ENCODE data around the gene PCNX1.
"Not testable (repeated sequence)": the region's sequence is repeated elsewhere in the genome, so short reads cannot be mapped to it uniquely, and the experiment has no call there.

The PCNX1 gene

DNA sequence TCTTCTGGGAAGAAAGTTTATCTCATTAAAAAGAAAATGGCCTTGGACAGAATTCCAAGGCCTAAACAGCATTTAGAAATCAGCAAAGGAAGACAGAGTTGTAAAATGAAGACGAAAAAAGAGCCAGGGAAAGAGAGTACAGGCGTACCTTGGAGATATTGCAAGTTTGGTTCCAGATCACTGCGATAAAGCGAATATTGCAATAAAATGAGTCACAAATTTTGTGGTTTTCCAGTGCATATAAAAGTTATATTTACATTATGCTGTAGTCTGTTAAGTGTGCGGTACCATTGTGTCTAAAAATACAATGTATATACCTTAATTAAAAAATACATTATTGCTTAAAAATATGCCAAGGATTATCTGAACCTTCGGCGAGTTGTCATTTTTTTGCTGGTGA lies 9.0 kb downstream of the PCNX1 start:
- DNase-seq (ENCODE audit: low spot score), result no peak

DNA sequence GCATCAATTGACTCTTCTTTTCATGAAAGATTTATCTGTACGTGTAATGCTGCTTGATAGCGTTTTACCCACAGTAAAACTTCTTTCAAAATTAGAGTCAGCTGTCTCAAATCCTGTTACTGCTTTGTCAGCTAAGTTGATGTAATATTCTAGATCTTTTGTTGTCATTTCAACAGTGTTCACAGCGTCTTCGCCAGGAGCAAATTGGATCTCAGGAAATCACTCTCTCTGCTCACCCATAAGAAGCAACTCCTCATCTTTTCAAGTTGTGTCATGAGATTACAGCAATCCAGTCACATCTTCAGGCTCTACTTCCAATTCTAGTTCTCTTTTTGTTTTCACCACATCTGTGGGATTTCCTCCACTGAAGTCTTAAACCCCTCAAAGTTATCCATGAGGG lies 9.5 kb downstream of the PCNX1 start:
- DNase-seq (ENCODE audit: low spot score), result no peak

DNA sequence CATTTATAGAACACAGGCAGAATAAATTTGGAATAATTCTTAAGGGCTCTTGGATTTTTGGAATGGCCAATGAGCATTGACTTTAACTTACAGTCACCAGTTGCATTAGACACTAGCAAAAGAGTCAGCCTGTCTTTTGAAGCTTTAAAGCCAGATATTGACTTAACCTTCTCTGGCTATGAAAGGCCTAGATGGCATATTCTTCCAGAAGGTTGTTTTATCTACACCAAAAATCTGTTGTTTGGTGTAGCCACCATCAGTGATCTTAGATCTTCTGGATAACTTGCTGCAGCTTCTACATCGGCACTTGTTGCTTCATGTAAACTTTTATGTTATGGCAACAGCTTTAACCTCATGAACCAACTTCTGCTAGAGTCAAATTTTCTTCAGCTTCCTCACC lies 10.4 kb downstream of the PCNX1 start:
- no peak for DNase-seq (ENCODE audit: low spot score)

DNA sequence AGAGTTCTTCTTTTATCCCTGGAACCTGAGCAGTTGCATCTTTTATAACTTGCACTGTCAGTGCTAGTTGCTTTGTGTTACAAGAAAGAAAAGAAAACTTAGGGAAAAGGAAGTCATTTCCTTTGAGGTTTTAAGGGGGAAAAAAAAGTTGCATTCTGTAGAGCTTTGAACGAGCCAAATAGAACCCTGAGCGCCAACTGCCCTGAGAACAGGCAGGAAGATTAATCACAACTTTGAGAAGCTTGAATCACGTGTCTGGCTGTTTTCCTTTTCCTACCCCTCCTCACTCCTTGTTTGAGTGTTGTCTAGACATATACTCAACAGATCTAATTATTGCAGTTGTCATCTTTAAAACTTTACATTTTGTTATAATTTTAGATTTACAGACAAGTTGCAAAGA lies 12.5 kb downstream of the PCNX1 start:
- no peak for DNase-seq (ENCODE audit: low spot score)

DNA sequence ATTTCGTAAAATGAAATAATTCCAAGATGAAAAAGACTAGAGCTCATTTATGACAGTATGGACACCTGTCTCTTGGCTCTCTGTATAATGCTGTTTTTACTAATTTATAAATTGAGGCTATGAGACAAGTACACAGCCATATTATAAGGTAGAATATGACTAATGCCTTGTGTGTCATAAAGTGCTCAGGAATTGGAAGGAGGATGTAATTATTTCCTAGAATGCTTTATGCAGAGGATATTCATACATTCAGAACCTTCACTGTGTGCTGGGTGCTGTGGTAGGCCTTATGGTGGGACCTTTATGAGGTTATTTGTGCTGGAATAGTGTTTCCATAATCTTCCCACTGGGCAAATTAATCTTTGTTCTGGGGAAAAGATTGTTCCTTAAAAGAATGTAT lies 13.3 kb downstream of the PCNX1 start:
- DNase-seq (ENCODE audit: low spot score), result no peak

DNA sequence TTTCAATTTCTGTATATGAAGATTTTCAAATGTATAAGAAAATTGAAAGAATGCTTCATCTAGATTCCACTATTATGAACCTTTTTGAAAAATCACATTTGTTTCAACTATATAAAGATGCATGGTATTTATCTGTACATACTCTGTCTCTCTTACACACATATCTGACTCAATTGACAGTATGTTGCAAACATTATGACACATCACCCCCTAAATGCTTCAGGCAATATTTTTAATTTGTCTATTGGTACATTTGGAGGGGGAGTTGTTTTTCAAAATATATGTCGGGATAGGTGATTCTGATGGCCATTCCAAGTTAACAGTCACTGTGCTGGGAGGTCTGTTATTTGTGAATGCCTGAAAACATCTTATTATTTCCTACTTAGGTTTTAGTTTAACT lies 14.4 kb downstream of the PCNX1 start:
- DNase-seq (ENCODE audit: low spot score), result no peak

DNA sequence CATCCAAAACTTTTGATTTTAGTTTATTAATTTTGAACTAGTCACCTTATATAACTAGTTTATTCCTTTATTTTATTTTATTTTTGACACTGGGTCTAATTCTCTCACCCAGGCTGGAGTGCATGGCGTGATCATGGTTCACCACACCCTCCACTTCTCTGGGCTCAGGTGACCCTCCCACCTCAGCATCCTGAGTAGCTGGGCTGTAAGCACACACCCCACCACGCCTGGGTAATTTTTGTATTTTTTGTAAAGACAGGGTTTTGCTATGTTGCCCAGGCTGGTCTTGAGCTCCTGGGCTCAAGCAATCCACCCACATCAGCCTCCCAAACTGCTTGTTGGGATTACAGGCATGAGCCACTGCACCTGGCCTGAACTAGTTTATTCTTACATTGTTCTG lies 17.3 kb downstream of the PCNX1 start:
- DNase-seq (ENCODE audit: low spot score), result no peak

DNA sequence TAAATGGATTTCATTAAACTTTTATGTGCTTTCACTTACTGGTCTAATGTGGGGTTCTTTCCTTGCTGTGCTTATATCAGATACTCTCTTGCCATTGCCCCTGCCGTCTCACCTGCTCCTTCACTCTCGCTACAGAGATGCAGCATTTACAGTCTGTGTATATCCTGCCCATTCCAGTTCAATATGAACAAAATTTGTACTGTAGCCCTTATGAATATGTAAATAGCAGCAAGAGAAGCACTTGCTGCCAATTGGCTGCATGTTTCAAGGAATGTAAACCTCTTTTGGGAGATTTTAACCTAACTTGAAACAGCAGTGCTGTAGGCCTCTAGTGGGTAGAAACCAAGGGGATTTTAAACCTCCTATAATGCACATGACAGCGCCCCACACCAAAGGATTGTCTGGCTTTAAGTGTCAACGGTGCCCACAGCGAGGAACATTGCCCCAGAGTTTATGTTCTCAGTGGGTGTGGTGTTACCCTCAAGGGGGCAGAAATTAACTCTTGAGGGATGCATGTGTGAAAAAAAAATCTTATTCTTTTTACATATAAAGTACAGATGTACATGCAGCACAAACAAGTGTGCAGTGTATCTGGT lies 19.1 kb downstream of the PCNX1 start:
- no peak for DNase-seq (ENCODE audit: low spot score)

DNA sequence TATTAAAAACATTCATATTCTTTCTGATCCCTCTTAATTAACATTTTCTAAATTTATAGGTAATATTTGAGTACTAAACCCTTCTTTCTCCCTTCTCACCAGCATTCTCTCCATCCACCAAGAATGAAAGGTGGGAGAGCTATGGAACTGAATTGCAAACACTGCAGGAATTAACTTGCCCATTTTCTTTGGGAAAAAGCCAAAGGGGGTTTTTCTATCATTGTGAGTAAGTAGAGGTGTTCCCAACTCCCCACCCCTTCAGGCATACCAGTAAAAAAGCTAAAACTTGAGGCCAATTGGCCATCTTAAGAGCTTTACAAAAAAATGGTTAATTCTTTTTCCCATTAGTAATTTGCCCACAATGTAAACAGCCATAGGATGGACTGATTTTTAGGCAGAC lies 23.7 kb downstream of the PCNX1 start:
- DNase-seq (ENCODE audit: low spot score), result no peak

DNA sequence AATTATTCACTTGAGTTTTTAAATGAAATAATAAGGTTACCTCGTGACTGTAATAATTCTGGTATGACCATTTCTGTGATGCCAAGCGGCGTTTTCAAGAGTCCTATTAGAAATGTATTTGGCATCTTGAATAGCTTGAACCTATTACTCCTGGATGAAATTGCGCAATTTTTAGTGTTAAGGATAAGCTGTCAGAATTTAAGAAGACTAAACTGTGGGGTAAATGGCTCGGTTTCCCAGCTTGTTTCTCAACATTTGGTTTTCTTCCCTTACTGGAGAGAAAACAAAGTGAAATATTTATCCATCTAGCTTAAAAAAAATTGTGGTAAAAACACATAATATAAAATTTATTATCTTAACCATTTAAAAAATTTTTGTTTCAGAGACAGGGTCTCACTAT lies 26.8 kb downstream of the PCNX1 start:
- no peak for DNase-seq (ENCODE audit: low spot score)

DNA sequence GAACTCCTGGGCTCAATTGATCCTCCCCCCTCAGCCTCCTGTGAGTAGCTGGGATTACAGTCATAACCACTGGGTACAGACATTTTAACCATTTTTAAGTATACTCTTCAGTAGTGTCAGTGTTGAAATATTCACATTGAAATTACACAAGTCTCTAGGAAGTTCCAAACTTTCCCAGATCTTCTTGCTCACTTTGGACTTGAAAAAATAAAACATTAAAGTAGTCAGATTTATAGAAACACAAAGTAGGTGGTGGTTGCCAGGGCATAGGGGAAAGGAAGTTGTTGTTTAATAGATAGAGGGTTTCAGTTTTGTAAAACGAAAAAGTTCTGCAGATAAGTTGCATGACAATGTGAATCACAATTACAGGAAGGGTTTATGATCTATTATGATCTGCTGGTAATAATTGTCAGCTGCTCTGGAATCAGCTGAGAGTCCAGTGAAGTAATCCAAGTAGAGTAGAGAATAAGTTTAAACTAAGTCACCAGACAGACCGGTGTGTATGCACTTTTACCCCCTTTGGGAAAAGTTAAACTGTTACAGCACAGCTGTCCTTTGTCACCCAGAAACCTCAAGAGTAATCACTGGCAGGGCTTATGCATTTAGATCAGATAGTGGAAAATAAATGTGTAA lies 27.4 kb downstream of the PCNX1 start:
- no peak for DNase-seq (ENCODE audit: low spot score)

DNA sequence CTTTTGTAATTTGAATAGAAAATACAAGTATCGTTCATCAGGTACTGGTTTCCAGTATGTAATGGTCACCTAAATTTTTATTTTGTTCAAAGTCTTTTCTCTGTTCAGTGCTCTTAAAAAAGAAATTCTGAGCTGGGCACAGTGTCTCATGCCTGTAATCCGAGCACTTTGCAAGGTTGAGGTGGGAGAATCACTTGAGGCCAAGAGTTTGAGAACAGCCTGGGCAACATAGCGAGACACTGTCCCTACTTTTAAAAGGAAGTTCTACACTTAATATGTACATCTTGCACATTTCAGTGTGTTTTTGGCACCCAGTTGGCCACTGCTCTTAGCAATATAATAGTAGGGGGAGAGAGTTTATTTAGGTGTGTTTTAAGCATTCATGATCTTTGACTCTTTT lies 27.9 kb downstream of the PCNX1 start:
- no peak for DNase-seq (ENCODE audit: low spot score)

DNA sequence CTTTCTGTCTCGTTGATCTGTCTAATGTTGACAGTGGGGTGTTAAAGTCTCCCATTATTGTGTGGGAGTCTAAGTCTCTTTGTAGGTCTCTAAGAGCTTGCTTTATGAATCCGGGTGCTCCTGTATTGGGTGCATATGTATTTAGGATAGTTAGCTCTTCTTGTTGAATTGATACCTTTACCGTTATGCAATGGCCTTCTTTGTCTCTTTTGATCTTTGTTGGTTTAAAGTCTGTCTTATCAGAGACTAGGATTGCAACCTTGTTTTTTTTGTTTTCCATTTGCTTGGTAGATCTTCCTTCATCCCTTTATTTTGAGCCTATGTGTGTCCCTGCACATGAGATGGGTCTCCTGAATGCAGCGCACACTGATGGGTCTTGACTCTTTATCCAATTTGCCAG lies 32.4 kb downstream of the PCNX1 start:
- DNase-seq (ENCODE audit: low spot score), result not testable (repeated sequence)

DNA sequence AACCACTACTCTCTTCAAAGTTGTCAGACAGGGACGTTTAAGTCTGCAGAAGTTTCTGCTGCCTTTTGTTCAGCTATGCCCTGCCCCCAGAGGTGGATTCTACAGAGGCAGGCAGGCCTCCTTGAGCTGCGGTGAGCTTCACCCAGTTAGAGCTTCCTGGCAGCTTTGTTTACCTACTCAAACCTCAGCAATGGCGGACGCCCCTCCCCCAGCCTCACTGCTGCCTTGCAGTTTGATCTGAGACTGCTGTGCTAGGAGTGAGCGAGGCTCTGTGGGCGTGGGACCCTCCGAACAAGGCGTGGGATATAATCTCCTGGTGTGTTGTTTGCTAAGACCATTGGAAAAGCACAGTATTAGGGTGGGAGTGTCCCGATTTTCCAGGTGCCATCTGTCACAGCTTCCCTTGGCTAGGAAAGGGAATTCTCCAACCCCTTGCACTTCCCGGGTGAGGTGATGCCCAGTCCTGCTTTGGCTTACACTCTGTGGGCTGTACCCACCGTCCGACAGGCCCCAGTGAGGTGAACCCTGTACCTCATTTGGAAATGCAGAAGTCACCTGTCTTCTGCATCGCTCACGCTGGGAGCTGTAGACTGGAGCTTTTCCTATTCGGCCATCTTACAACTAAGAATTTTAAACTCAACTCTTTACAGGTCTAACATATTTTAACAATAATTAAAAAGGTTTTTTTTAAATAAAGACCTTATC lies 34.5 kb downstream of the PCNX1 start:
- not testable (repeated sequence) for DNase-seq (ENCODE audit: low spot score)

DNA sequence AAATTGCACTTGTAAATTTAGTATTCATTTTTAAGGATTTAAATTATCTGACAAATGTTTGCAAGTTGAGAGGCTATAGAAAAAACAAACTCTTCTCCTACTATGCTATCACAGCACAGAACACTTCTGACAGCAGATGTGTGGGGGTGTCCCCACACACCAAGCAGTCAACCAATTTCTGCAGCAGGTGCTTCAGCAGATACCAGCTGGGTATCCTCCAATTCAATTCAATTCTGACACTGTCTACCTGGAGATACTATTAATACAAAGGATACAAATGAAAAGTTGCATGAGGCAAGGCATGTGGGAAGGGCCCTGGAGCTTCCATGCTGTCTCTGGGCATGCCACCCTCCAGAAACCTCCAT lies 35.1 kb downstream of the PCNX1 start:
- DNase-seq (ENCODE audit: low spot score), result peak; percentile 16

DNA sequence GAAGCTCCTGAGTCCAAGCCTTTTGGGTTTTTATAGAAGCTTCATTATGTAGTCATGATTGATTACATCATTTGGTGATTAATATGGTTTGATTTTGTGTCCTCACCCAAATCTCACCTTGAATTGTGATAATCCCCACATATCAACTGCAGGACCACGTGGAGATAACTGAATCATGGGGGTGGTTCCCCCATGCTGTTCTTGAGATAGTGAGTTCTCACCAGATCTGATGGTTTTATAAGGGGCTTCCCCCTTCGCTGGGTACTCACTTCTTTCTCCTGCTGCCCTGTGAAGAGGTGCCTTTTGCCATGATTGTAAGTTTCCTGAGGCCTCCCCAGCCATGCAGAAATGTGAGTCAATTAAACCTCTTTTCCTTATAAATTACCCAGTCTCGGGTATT lies 35.5 kb downstream of the PCNX1 start:
- DNase-seq (ENCODE audit: low spot score), result not testable (repeated sequence)

DNA sequence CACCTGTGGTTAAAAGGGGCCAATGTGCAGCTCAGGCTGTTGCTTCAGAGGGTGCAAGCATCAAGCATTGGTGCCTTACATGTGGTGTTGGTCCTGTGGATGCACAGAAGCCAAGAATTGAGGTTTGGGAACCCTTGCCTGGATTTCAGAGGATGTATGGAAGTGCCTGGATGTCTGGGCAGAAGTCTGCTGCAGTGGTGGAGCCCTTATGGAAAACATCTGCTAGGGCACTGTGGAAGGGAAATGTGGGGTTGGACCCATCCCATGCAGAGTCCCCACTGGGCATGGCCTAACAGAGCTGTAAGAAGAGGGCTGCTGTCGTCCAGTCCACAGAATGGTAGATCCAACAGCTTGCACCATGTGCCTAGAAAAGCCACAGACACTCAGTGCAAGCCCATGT lies 36.6 kb downstream of the PCNX1 start:
- no peak for DNase-seq (ENCODE audit: low spot score)

DNA sequence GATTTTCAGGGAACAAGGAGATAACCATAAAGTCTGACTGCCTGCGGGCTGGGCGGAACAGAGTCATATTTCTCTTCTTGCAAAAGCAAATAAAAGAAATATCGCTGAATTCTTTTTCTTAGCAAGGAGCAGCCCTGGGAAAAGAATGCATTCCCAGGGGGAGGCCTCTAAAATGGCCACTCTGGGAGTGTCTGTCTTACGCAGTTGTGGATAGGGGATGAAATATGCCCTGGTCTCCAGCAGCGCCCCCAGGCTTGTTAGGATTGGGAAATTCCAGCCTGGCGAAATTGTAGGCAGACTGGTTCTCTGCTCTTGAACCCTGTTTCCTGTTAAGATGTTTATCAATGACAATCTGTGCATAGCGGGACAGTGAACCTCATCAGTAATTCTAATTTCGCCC lies 40.5 kb downstream of the PCNX1 start:
- no peak for DNase-seq (ENCODE audit: low spot score)

DNA sequence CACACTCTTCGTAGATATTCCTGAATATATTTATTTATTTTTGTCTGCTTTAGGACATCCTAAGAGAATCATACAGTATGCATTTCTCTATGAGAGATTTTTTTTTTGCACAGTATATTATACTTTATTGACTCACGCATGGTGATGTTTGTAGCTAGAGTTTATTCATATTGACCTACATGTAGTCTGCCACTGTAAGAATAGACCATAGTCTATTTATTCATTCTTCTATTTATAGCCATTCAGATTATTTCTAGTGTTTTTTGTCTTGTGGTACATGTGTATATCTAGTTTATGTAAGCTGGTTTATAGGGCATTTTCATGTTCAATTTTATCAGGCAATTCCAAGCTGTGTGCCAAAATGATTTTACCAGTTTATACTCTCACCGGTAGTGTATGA lies 45.2 kb downstream of the PCNX1 start:
- DNase-seq (ENCODE audit: low spot score), result no peak

DNA sequence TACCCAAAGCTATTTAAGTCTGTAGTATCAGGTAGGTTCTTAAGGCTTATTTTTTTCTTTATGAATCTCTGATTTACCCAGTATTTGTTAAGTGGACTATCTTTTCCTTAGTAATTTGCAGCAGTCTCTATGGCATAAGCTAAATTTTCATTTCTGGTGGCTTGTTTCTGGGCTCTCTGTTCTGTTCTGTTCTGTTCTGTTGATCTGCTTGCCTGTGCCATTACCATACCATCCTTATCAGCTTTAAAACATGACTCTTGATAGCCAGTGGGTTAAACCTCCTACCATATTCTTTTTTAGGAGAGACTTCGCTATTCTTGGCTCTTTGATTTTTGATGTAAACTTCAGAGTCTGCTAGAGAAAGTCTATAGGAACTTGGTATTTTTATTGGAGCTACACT lies 46.8 kb downstream of the PCNX1 start:
- no peak for DNase-seq (ENCODE audit: low spot score)

DNA sequence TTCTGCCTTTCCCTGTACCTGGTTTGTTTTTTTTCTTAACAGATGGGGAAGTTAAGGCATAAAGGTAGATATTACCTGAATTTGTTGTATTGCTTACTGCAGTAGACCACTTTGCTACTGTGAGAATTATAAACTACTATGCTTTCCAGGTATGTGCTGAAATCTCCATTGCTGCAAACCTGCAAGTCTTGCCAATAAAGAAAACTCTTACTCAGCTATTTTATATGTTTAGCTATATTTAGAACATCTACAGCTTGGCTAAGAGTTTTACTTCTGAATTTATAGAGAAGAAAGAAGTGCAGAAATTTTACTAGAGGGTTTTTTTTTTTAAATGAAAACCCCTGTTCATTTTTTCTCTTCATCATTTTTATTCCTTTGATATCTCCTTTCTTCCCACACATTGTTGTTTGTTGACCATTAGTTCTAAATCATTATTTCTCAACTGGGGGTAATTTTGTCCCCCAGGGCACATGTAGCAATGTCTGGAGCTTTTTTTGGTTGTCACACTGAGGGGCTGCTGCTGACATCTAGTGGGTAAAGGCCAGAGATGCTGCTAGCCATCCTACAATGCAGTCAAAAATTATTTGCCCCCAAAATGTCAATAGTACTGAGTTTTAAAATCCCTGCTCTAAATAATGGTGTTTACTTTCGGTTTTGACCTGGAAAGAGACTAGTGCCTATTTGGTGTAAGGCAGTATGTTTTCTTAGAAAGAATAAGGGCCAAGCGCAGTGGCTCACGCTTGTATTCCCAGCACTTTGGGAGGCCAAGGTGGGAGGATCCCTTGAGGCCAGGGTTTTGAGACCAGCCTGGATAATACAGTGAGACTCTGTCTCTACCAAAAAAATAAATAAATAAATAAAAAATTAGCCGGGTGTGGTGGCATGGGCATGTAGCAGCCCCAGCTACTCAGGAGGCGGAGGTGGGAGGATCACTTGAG lies 48.6 kb downstream of the PCNX1 start:
- peak; percentile 34 for DNase-seq (ENCODE audit: low spot score)

DNA sequence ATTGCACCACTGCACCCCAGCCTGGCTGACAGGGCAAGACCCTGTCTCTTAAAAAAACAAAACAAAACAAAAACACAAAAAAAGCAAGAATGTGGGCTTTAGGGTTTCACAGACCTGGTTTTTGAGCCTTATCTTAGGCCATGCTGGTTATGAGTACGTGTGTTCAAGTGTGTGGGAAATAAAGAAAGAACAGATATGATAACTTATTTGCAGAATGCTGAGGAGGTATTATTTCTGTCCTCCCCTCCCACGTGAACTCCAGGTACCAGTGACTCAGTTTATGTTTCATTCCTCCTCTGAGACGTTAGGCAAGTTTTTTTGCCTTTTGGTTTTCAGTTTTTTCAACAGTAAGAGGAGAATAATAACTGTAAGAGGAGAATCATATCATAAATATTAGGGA lies 49.3 kb downstream of the PCNX1 start:
- DNase-seq (ENCODE audit: low spot score), result no peak

DNA sequence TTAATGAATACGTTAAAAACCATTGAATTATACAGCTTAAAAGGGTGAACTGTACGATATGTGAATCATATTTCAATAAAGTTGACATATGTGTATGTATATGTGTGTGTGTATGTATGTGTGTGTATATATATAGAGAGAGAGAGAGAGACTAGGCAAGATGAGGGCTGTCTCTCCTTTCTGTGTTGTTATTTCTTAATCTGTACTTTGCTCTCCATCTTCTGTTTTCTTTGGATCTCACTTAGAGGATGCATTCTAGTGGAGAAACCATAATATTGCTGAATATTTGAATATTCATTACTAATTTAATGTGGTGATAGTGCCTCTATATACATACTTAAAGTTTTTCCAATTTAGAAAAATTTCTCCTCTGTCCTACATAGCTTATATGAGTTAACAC lies 50.5 kb downstream of the PCNX1 start:
- DNase-seq (ENCODE audit: low spot score), result no peak
